HG02970 (cell line): ENCODE measurements around the gene BLOC1S4.
"Not testable (repeated sequence)": the region's sequence is repeated elsewhere in the genome, so short reads cannot be mapped to it uniquely, and the experiment has no call there.

ENCODE experiments used
- ATAC-seq: cut with Tn5 transposase; IDR thresholded peaks from one replicate; pipeline ENCODE4 v1.9.1; 2021; ENCODE audit warnings: mild to moderate bottlenecking, moderate library complexity, moderate number of reproducible peaks; ENCODE audit not compliant: unreplicated experiment, low FRiP score

The BLOC1S4 gene

GRCh38 chr4:6716018-6716911 is at the start of gene BLOC1S4:
BLOC1S4 (plus strand) TSS chr4:6716174; CDS start chr4:6716210, 36 bp downstream.
- peak; percentile 95 for ATAC-seq

- ATAC-seq: no peak
These were observed 47.6 kb upstream of the BLOC1S4 start for GRCh38 chr4:6668391-6668790.

- ATAC-seq: no peak
These were observed 44.3 kb upstream of the BLOC1S4 start for GRCh38 chr4:6671648-6672047.

- no peak for ATAC-seq
These were observed 43.8 kb upstream of the BLOC1S4 start for GRCh38 chr4:6672131-6672530.

GRCh38 chr4:6672541-6673190 is 43.3 kb upstream of the BLOC1S4 start:
- ATAC-seq: not testable (repeated sequence)

- ATAC-seq: not testable (repeated sequence)
These were observed 42.7 kb upstream of the BLOC1S4 start for GRCh38 chr4:6673191-6673659.

- ATAC-seq: peak; percentile 85
These were observed 42.1 kb upstream of the BLOC1S4 start for GRCh38 chr4:6673660-6674499.

- ATAC-seq: peak; percentile 21
These were observed 41.3 kb upstream of the BLOC1S4 start for GRCh38 chr4:6674500-6675149.

GRCh38 chr4:6676722-6677558 is 39.0 kb upstream of the BLOC1S4 start:
- no peak for ATAC-seq

GRCh38 chr4:6680372-6681034 is 35.5 kb upstream of the BLOC1S4 start:
- ATAC-seq: no peak

GRCh38 chr4:6681191-6681590 is 34.8 kb upstream of the BLOC1S4 start:
- ATAC-seq: no peak

GRCh38 chr4:6682862-6683590 is 32.9 kb upstream of the BLOC1S4 start:
- ATAC-seq: no peak

GRCh38 chr4:6684656-6685055 is 31.3 kb upstream of the BLOC1S4 start:
- ATAC-seq: no peak

- ATAC-seq: no peak
These were observed 29.7 kb upstream of the BLOC1S4 start for GRCh38 chr4:6686104-6686787.

- no peak for ATAC-seq
These were observed 27.8 kb upstream of the BLOC1S4 start for GRCh38 chr4:6687947-6688878.

GRCh38 chr4:6688879-6689505 is 27.0 kb upstream of the BLOC1S4 start:
- ATAC-seq: no peak
